Body of pancreas (tissue), 4 donors: ENCODE results near the gene TMEM235. TPM values are rescaled to one million over a fixed set of nuclear protein-coding genes. Genes with fewer than 3 reads are reported as not detected.

Experiments
- ATAC-seq: fragments of 150-250 bp; one replicate; pipeline ENCODE4 v1.9.1; 2016
- DNase-seq, 4 donors: peaks; one replicate each; pipeline ENCODE4 v3.0.0-alpha.2; 2019
- H3K27ac ChIP-seq, 4 donors: fragments of 200-600 bp; sonication (generic); 1 replicate in 3 of 4; 2 replicates in 1 of 4; pipeline versions ENCODE4 v1.5.1 to v1.6.1; 2016 to 2019; ENCODE audit warnings: mild to moderate bottlenecking in 1 of 4, mixed read lengths in 1 of 4, moderate library complexity in 1 of 4
- H3K27me3 ChIP-seq, 2 donors: fragments of 200-600 bp; sonication (generic); one replicate each; pipeline ENCODE4 v1.6.0; 2016; ENCODE audit warnings: mild to moderate bottlenecking in 1 of 2
- H3K36me3 ChIP-seq, 2 donors: fragments of 200-600 bp; sonication (generic); replicated peaks in 1 of 2; 2 replicates each; pipeline ENCODE4 v1.5.1; 2016; ENCODE audit warnings: low read depth in 2 of 2; ENCODE audit not compliant: insufficient read depth in 1 of 2
- H3K4me1 ChIP-seq: fragments of 200-600 bp; sonication (generic); one replicate; pipeline ENCODE4 v1.6.0; 2016
- H3K4me3 ChIP-seq, 2 donors: fragments of 200-600 bp; sonication (generic); 1 replicate in 1 of 2; 2 replicates in 1 of 2; pipeline ENCODE4 v1.5.1; 2016 to 2019
- H3K9me3 ChIP-seq, 3 donors: fragments of 200-600 bp; sonication (generic); 1 replicate in 2 of 3; 2 replicates in 1 of 3; pipeline ENCODE4 v1.5.1; 2016
- POLR2A ChIP-seq, 3 donors: fragments of 450-650 bp; IDR thresholded peaks; one replicate each; pipeline ENCODE4 v1.6.1; 2016; ENCODE audit warnings: antibody characterized with exemption in 3 of 3, mild to moderate bottlenecking in 2 of 3
- WGBS, 2 donors: methylation state at CpG; one replicate each; pipeline ENCODE4 v1.1.5; 2017; 5-methylcytosine and 5-hydroxymethylcytosine counted together
- intact Hi-C: fragments of 100-400 bp; cut with DNase I; formaldehyde crosslinking; loops from one replicate; pipeline ENCODE4 v1.15.1; 2023
- total RNA-seq, 2 donors: library from RNA; depleted of rRNA; stranded (reverse); fragments of >200 nt; gene quantifications; one replicate each; pipeline ENCODE4 v1.1.0, GENCODE V29; 2016
- TF ChIP-seq, protein P1 (sequence below), 7 experiments: fragments of 450-650 bp in 4 of 7; fragments of 200-600 bp in 3 of 7; sonication (generic) in 3 of 7; IDR thresholded peaks; one replicate each; pipeline ENCODE4 v1.5.1; 2016 to 2019; ENCODE audit warnings: antibody characterized with exemption in 7 of 7

The TMEM235 gene
- total RNA-seq, 2 donors from 2014 or later = not detected

DNA sequence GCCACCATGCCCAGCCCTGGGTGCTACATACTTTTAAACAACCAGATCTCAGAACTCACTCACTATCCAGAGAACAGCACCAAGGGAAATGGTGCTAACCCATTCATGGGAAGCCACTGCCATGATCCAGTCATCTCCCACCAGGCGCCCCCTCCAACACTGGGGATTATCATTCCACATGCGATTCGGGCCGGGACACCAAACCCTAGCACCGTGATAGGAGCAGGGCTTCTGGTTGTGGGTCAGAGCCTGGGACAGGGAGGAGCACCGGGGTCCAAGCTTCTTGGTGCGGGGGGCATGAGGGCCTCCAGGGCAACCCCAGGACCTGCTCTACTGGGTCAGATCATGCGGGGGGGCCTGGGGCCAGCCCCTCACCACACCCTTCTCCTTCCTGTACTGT, 4.5 kb downstream of the TMEM235 start:
- Histone ChIP-seq H3K4me3 (no peak overlapping the region), H3K27me3 (peaks cover 3 to 15% of the 10 kb centered on the region in 2 donors), H3K4me1 (no peaks in the 10 kb centered on the region), H3K36me3 (no peaks in the 10 kb centered on the region), H3K9me3 (no peaks in the 10 kb centered on the region), H3K27ac (no peak overlapping the region)
- TF ChIP-seq POLR2A (IDR thresholded peaks at IDR 0.05) = no peak
- TF ChIP-seq, protein P1, sequence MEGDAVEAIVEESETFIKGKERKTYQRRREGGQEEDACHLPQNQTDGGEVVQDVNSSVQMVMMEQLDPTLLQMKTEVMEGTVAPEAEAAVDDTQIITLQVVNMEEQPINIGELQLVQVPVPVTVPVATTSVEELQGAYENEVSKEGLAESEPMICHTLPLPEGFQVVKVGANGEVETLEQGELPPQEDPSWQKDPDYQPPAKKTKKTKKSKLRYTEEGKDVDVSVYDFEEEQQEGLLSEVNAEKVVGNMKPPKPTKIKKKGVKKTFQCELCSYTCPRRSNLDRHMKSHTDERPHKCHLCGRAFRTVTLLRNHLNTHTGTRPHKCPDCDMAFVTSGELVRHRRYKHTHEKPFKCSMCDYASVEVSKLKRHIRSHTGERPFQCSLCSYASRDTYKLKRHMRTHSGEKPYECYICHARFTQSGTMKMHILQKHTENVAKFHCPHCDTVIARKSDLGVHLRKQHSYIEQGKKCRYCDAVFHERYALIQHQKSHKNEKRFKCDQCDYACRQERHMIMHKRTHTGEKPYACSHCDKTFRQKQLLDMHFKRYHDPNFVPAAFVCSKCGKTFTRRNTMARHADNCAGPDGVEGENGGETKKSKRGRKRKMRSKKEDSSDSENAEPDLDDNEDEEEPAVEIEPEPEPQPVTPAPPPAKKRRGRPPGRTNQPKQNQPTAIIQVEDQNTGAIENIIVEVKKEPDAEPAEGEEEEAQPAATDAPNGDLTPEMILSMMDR (IDR thresholded peaks at IDR 0.05) = no peak
- no peak for DNase-seq
- intact Hi-C loops = no loop called here
- no peak for ATAC-seq
- WGBS, 2 donors = 82 to 100% methylated on average over 1 to 8 of the region's 8 CpGs

DNA sequence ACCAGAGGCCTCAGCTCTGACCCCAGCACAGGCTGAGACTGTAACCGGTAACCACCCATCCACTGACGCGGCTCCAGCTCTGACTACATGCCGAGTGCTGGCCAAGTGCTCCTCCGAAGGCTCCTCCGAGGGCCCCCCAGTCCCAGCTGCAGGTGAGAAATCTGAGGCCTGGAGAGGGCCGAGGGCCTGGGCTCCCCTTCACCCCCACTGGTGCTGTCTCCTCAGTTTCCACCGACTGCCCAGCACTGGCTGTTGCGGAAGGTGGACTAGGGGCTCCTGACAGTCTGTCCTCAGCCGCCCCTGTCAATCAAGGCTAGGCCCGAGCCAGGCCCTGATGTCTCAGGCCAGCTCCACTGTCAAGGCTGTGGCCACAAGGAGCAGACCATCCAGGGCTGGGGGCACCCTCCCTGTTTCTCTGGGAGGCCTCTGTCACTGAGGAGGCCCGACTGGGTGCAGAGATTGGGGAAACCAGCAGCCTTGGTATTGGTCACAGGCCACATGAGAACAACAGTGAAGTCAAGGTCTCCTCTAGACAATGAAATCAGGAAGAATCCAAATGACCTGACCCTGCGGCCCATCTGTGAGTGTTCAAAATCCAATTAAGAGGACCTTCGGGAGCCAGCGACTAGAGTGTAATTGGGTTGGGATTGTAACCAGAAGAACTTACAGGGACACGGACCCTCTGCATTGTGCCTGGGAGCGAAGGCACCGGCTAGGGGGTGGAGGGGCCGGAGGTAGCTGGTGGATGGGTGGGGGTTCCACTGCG, 5.1 kb downstream of the TMEM235 start:
- no peak overlapping the region for H3K27ac ChIP-seq
- H3K4me3 ChIP-seq = no peak overlapping the region
- no peaks in the 10 kb centered on the region for H3K9me3 ChIP-seq
- DNase-seq = no peak
- no peaks in the 10 kb centered on the region for H3K4me1 ChIP-seq
- no peaks in the 10 kb centered on the region for H3K36me3 ChIP-seq
- 90 to 96% methylated on average over 8 to 17 of the region's 20 CpGs for WGBS, 2 donors
- no peak for ATAC-seq
- H3K27me3 ChIP-seq = peaks cover 0 to 8% of the 10 kb centered on the region in 2 donors
- TF ChIP-seq, protein P1 (IDR thresholded peaks at IDR 0.05) = no peak
- no peak for TF ChIP-seq POLR2A (IDR thresholded peaks at IDR 0.05)
- intact Hi-C loops = no loop called here

DNA sequence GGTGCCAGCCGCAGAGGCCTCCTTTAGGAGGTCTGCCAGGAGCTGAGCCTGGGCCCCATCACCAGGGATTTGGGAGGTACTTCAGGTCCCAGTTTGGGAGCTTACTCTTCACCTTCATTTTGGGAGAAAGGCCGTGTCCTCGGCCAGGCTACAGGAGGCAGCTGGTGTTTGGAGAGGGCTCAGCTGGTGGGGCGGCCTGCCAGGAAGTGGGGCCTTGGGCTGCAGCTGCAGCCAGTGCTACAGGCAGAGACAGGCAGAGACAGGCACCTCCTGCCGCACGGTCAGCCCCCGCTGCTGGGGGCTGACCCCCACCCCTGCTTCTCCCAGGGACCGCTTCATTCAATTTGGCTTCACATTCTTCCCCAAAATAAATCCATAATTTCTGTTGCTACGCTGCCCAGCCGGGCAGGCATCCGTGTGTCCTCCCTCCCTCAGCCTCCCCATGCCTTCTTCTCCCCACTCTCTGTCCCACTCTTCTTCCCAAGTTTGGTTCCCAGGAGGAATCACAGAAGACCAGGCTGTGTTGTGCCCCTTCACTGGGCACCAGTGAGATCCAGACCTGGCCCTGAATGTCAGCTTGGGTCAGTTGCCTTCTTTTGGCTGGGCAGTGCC, 6.1 kb downstream of the TMEM235 start:
- Histone ChIP-seq H3K27me3 (peaks cover 0 to under 1% of the 10 kb centered on the region in 2 donors), H3K27ac (no peak overlapping the region), H3K4me1 (no peaks in the 10 kb centered on the region), H3K4me3 (no peak overlapping the region), H3K9me3 (no peaks in the 10 kb centered on the region), H3K36me3 (no peaks in the 10 kb centered on the region)
- TF ChIP-seq, protein P1 (IDR thresholded peaks at IDR 0.05) = no peak
- no peak for TF ChIP-seq POLR2A (IDR thresholded peaks at IDR 0.05)
- ATAC-seq (no peak), DNase-seq (no peak)
- intact Hi-C loops = no loop called here
- WGBS, 2 donors = 63 to 67% methylated on average over 6 to 11 of the region's 11 CpGs

DNA sequence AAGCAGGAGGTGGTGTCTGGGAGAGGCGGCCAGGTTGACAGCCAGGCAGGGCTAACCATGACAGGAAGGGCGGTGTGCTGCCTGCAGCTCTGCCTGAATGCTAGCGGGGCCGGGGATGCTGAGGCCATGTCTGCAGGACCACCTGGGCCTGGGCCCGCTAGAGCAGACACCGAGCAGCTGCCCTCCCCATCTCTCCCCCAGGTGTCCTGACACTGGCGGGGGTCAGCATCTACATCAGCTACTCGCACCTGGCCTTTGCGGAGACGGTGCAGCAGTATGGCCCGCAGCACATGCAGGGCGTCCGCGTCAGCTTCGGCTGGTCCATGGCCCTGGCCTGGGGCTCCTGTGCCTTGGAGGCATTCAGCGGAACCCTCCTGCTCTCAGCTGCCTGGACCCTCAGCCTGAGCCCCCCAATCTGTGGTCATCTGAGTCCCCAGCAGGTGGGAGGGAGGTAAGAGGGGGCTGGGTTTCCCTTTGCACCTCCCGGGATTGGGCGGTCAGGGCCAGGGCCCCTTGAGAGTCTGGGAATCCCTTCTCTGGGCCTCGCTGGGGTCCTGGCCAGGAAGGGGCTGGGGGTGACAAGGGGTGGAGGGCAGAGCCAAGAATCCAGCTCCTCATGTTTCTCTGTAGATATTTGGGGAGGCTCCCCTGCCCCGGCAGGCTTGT, 7.5 kb downstream of the TMEM235 start:
- H3K27ac ChIP-seq = no peak overlapping the region
- ATAC-seq = no peak
- H3K27me3 ChIP-seq = no peaks in the 10 kb centered on the region
- H3K4me3 ChIP-seq = no peak overlapping the region
- intact Hi-C loops = no loop called here
- 77 to 91% methylated on average over 12 to 20 of the region's 20 CpGs for WGBS, 2 donors
- no peaks in the 10 kb centered on the region for H3K9me3 ChIP-seq
- DNase-seq = no peak
- TF ChIP-seq, protein P1 (IDR thresholded peaks at IDR 0.05) = no peak
- TF ChIP-seq POLR2A (IDR thresholded peaks at IDR 0.05) = no peak
- H3K36me3 ChIP-seq = no peaks in the 10 kb centered on the region
- H3K4me1 ChIP-seq = no peaks in the 10 kb centered on the region
